T1000 (cell line): ENCODE results near the gene ABHD17A.
"Not testable (repeated sequence)": the region's sequence is repeated elsewhere in the genome, so short reads cannot be mapped to it uniquely, and the experiment has no call there.

Source experiments
- DNase-seq: peaks from one replicate; lab custom pipeline; 2025; ENCODE audit warnings: mixed read lengths; lab: John Stamatoyannopoulos, UW

ABHD17A gene

GRCh38 chr19:1881393-1882088, 3.8 kb downstream of the ABHD17A start:
- DNase-seq: not testable (repeated sequence)

DNA sequence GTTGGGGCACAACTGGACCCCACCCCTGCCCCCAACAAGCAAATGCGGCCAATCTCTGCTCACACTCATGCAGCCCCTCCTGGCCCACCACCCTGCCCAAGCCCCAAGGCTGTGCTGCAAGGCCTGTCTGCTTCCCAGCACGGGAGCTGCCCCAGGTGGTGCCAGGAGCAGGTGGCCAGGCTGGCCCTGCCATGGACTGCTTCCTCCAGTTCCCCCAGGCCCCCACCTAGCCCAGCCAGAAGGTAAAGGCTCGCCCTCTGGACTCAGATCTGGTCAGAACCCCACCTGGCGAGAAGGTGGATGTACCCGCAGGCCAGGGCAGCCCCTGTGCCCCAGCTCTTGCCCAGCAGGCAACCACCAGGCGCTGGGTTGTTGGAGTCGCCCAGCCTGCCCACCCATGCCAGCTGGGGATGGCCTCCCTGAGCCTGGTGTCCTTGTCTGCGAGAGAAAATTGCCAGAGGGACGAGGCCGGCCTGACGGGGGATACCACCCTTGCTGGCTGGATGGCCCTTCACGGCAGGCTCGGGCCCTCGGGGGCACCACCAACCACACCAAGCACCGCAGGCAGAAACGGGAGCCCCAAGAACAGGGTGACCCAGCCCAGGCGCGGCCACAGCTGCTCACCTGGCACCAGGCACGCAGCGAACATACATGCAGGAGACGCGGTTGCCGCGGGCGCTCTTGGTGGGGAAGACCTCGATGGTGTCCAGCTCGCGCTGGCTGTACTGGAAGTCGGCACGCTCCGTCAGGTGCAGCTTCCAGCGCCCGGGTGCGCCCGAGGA, 4.5 kb downstream of the ABHD17A start:
- DNase-seq: no peak

- not testable (repeated sequence) for DNase-seq
Measured at GRCh38 chr19:1879982-1880381, 5.3 kb downstream of the ABHD17A start.

- not testable (repeated sequence) for DNase-seq
Measured at GRCh38 chr19:1878583-1878982, 6.7 kb downstream of the ABHD17A start.

- DNase-seq: not testable (repeated sequence)
Measured at GRCh38 chr19:1877280-1877660, 8.0 kb downstream of the ABHD17A start.

GRCh38 chr19:1876496-1877279, 8.6 kb downstream of the ABHD17A start:
- DNase-seq: not testable (repeated sequence)

DNA sequence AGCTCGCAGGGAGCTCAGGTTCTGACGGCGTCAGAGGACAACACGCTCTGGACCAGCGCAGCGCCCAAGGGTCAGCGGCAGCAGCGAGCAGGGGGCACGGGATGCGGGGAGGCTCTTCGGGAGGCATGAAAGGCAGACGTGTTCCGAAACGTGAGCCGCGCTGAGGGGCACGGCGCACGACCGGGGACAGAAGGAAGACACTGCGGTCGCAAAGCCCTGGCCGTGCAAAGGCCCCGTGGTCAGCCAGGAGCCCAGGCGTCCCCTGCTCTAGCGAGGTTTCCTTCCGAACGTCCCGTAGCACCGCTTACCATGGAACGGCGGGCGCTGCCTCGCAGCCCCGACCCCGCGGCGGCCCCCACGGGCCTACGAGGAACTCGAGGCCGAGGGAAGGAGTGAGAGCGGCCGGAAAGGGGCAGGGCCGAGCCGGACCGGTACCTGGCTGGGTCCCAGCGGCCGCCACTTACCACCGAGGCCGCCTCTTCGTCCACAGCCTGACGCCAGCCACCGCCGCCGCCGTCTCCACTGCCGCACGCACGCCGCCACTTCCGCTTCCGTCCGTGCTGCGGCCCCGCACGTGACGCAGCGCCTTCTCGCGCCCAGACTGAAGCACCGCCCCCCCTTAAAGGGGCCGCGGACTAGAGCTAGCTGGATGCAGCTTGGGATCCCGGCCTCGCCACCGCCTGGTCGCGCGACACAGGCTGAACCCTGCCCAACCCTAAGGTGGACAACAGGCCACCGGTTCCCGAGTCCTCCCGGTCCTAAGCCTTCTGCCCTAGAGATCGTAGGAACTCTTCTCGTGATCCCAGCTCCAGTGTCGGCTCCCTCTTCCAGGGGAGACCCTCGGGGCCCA, 9.4 kb downstream of the ABHD17A start:
- DNase-seq: peak; percentile 78

DNA sequence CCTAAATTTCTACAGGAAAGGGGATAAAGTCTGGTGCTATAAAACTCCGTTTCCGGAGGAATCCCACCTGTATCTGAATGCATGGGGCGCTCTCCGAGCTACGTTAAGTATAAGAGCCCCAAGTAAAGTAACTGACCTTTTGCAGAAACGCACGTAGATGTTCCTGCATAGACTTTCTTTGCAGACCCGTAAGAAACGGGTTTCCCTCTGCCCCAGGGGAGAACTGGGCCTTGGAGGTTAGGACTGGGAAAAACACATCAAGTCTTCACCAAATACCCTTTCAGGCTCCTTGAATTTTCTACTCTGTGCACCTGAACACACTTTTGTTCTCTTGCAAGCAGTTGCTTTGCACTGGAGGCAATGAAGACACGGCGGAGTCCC, 10.0 kb downstream of the ABHD17A start:
- DNase-seq: not testable (repeated sequence)

GRCh38 chr19:1874554-1875185, 10.6 kb downstream of the ABHD17A start:
- no peak for DNase-seq

DNA sequence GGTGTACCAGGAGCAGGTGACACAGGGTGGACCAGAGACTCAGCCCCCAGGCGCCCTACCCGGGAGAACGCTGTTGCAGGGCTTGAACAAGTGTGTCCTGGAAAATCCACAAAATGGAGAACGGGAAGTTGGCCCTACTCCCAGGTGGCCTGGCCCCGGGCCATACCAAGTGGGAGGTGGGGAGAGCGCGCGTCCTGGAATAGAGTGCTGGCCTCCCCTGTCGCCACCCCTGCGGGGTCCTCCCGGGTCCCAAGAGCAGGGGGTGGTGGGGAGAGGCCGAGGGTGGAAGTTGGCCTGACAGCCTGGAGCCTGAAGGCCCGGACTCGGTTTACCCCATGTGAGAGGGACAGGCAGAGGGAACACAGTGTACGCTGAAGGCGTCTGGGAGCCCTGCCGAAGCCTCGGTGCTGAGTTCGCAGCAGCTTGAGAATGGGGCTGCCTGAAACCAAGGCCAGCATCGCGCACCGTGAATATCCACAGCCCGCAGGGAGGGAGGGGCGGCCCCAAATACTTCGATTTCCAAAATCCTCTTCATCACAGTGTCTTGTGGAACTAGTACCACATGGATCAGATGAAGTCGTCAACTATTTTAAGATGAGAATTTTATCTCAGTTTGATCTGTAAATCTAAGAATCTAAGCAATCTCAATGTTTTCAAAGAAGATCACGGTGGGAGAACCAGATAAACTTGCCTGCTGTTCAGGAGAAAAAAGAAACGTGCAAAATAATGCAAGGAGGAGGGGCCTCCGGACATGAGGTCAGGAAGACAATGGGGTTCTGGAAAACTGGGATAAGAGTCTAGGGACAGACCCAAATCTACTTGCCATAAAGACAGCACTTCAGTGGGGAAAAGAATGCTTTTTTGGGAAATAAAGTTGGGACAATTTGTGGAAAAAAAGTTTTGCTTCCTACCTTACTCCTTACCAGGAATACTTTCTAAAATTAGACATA, 11.5 kb downstream of the ABHD17A start:
- no peak for DNase-seq

DNA sequence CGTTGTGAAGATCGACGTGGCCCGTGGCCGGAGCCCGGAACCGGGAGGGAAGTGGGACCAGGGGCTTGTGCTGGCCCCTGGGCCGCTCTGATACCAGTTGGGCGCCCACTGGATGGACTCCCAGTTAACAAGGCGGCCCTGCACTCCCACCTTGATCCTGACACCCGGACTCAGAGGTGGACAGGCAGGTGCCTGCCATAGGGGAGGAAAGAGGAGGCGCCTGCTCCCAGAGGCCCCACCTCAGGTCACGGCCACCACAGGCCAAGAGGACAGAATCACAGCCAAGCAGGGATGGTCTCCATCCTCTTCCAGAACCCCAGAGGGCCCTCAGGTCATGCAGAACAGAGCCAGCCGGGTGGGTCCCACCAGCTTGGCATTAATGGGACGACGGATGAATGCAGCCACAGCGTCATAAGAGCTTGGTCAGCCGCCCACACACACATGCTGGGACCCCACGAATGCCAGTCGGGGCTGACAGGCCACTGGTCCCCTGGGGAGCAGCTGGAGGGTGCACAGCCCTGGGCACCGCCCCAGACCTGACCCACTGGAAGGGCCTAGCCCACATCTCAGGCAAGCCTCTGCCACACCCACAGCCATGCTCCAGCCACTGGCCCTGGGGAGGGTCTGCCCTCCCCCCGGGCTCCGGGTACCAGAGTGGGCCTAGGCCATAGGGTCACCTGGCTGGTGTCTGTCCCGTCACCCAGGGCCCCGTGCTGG, 12.3 kb downstream of the ABHD17A start:
- DNase-seq: no peak

GRCh38 chr19:1871630-1872029, 13.7 kb downstream of the ABHD17A start:
- no peak for DNase-seq

GRCh38 chr19:1871140-1871597, 14.1 kb downstream of the ABHD17A start:
- DNase-seq: no peak

DNA sequence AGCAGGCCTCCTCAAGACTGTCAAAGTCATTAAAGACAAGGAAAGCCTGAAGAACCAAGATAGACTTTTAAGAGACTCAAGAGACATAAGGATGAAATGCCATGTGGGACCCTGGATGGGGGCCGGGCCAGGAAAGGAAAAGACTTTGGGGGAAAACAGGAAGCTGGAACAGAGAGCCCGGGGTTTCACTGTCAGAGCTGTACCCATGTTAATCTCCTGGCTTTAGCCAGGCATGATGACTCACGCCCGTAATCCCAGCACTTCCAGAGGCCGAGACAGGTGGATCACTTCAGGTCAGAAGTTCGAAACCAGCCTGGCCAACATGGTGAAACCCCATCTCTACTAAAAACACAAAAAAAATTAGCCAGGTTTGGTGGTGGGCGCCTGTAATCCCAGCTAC, 16.3 kb downstream of the ABHD17A start:
- no peak for DNase-seq

DNA sequence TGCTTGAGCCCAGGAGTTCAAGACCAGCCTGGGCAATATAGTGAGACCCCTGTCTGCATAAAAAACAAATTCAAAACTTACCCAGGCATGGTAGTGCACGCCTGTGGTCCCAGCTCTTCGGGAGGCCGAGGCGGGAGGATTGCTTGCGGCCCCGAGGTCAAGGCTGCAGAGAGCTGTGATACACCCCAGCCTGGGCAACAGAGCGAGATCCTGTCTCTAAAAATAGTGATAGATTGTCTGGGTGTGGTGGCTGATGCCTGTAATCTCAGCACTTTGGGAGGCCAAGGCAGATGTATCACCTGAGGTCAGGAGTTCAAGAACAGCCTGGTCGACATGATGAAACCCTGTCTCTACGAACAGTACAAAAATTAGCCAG, 18.0 kb downstream of the ABHD17A start:
- DNase-seq: no peak

DNA sequence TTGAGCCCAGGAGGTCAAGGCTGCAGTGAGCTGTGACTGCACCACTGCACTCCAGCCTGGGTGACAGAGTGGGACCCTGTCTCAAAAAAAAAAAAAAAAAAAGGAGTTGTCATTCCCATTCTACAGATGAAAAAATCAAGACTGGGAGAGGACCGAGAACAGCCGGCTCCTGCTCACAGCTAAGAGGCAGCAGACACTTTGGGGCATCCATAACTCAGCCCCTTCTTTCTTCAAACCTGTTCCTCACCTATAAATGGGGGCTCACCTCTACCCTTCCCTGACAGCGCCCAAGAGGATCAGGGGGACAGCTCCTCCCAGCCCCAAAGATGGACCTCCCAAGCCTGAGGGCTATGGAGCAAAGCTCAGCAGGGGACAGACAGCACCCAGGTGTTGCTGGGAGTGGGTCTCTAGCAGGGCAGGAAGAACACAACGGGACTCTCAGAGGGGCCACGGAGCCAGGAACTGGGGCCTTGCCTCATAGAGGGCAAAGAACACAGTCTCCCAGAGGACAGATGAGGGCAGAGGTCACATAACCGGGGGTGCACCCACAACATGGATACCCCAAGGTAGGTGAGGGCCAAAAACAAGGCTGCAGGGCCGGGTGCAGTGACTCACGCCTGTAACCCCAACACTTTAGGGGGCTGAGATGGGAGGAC, 18.5 kb downstream of the ABHD17A start:
- no peak for DNase-seq

DNA sequence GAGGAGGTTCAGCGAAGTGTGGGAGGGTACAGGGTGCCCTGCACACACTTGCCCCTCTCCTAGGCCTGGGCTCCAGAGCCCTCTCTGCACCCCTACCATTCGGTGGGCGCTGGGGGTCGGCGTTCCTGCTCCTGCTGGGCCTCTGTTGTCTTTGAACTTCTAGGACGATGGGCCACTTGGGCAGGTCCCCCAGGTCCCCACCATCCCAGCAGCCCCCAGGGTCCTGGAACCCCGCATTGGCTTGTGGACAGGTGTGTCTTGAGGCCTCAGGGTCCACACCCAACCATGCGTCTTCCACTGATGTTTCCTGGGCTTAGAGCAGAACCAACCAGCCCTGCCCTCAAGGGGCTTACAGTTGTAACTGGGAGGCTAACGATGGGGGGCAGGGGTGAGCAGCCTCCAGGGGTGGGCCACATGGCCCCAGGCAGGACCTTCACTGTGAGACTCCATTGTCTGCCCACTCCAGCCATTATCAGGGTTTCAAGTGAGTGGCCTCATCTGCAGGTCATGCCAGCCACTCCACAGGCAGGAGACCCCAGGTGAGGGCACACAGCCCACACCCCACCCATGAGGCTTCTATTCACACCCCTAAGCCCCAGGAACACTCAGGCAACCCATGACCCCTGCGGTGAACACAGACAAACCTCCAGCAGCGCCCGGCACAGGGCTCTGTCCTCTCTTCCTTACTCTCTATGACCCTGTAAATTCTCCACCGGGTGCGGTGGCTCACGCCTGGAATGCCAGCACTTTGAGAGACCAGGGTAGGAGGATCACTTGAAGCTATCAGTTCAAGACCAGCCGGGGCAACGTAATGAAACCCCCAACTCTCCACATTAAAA, 19.9 kb downstream of the ABHD17A start:
- no peak for DNase-seq
